ENCODE measurements around the gene YES1. TPM values are rescaled to one million over a fixed set of nuclear protein-coding genes. Genes with fewer than 3 reads are reported as not detected.

Gene YES1
- total and polyA plus RNA-seq, 2 of the 13 experiments (the other 11 are each of a cell fraction or from before 2014, with no cell fraction given): 17.2 to 70.8 TPM

DNA sequence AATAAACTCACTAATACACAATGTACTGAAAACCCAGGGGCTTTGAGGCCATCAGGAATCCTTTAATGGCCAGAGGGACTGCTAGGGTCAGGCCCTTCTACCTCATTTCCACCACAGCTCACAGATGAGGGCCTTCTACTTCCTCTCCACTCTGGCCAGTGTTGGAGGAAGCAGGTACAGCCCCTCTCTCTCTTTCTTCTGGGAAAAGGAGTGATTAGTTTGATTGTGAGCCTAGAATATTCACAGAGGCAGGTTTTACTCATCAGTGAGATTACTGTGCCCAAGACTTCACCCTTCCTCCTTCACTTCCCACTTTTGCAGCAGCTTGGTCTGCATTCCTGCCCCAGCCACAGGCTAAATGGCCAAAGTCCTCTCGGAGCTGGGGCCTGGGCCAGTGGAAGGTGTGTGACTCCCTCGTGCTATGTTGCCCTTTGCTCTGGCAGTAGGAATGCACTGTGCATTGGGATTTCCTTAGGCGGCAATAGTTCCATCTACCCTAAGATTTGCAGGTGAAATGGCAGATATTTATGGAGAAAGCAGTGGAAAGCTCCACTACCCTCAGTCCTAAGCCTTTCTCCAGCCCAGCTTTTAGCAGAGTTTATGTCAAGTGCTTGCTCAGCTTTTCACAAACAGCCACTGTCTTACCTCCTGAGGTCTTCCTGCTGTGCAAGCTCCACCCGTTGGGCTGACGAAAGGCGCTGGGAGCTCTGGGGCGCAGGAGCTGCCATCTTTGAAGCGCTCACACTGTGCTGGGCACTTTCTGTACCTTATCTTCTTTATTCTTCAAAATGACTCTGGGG is 36.2 kb upstream of the YES1 start (continued):
- TF ChIP-seq, protein P1, sequence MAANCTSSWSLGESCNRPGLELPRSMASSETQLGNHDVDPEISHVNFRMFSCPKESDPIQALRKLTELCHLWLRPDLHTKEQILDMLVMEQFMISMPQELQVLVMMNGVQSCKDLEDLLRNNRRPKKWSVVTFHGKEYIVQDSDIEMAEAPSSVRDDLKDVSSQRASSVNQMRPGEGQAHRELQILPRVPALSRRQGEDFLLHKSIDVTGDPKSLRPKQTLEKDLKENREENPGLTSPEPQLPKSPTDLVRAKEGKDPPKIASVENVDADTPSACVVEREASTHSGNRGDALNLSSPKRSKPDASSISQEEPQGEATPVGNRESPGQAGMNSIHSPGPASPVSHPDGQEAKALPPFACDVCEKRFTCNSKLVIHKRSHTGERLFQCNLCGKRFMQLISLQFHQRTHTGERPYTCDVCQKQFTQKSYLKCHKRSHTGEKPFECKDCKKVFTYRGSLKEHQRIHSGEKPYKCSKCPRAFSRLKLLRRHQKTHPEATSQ (CRISPR knock-in tag; IDR thresholded peaks at IDR 0.05; ENCODE audit: borderline replicate concordance): no peak
- TF ChIP-seq IRF2 (CRISPR knock-in tag; IDR thresholded peaks at IDR 0.05) (peak; percentile 72; the same call in 1 of the 2 replicates), KAT8 (CRISPR knock-in tag; IDR thresholded peaks at IDR 0.05) (peak; percentile 90), KAT2B (IDR thresholded peaks at IDR 0.05; ENCODE audit: borderline replicate concordance, low read depth, low read length) (no peak), ZNF382 (CRISPR knock-in tag; IDR thresholded peaks at IDR 0.05; ENCODE audit: borderline replicate concordance) (no peak), SP2 (CRISPR knock-in tag; IDR thresholded peaks at IDR 0.05) (no peak), ZNF280D (CRISPR knock-in tag; IDR thresholded peaks at IDR 0.05) (peak; percentile 62; the same call in 1 of the 2 replicates), CHCHD3 (CRISPR knock-in tag; IDR thresholded peaks at IDR 0.05) (no peak), HNRNPL (IDR thresholded peaks at IDR 0.05; ENCODE audit: low read depth, low read length) (no peak), KMT2B (CRISPR knock-in tag; IDR thresholded peaks at IDR 0.05) (peak; percentile 49; the same call in 1 of the 2 replicates), ZEB1 (IDR thresholded peaks at IDR 0.05; ENCODE audit: insufficient replicate concordance, low read depth) (no peak), ZNF44 (CRISPR knock-in tag; IDR thresholded peaks at IDR 0.05) (0 out of 2 replicates have a peak, but pooled peaks have one; percentile 7), POLR2AphosphoS2 (IDR thresholded peaks at IDR 0.05; ENCODE audit: low read depth, low read length) (no peak), MYC (CRISPR knock-in tag; IDR thresholded peaks at IDR 0.05; ENCODE audit: borderline replicate concordance) (peak; percentile 89; the same call in 1 of the 2 replicates), MLX (CRISPR knock-in tag; IDR thresholded peaks at IDR 0.05) (peak; percentile 100), ZNF552 (CRISPR knock-in tag; IDR thresholded peaks at IDR 0.05; ENCODE audit: borderline replicate concordance) (no peak; the same call in 1 of the 2 replicates), NCOR1 (IDR thresholded peaks at IDR 0.05; ENCODE audit: borderline replicate concordance, low read length) (peak; percentile 82), MXD3 (CRISPR knock-in tag; IDR thresholded peaks at IDR 0.05) (no peak), ZNF317 (CRISPR knock-in tag; IDR thresholded peaks at IDR 0.05) (peak; percentile 98)
- TF ChIP-seq, protein P2, sequence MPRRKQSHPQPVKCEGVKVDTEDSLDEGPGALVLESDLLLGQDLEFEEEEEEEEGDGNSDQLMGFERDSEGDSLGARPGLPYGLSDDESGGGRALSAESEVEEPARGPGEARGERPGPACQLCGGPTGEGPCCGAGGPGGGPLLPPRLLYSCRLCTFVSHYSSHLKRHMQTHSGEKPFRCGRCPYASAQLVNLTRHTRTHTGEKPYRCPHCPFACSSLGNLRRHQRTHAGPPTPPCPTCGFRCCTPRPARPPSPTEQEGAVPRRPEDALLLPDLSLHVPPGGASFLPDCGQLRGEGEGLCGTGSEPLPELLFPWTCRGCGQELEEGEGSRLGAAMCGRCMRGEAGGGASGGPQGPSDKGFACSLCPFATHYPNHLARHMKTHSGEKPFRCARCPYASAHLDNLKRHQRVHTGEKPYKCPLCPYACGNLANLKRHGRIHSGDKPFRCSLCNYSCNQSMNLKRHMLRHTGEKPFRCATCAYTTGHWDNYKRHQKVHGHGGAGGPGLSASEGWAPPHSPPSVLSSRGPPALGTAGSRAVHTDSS (CRISPR knock-in tag; conservative IDR thresholded peaks at IDR 0.05): no peak
- TF ChIP-seq, protein P3, sequence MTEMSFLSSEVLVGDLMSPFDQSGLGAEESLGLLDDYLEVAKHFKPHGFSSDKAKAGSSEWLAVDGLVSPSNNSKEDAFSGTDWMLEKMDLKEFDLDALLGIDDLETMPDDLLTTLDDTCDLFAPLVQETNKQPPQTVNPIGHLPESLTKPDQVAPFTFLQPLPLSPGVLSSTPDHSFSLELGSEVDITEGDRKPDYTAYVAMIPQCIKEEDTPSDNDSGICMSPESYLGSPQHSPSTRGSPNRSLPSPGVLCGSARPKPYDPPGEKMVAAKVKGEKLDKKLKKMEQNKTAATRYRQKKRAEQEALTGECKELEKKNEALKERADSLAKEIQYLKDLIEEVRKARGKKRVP (CRISPR knock-in tag; IDR thresholded peaks at IDR 0.05): peak in 1 of 2 experiments; percentile 75; a peak in 2 of 4 replicates

Data from HepG2 (cell line).